B cell (primary cell): ENCODE results near the gene CCM2. TPM values are rescaled to one million over a fixed set of nuclear protein-coding genes. Genes with fewer than 3 reads are reported as not detected.

Source experiments
- ATAC-seq: fragments of 200-7000 bp; cut with Tn5 transposase; one replicate; pipeline ENCODE4 v1.10.0; 2021; ENCODE audit warnings: low read depth, mild to moderate bottlenecking, moderate number of reproducible peaks, moderate library complexity
- CTCF ChIA-PET: fragments of 350-600 bp; sonication (Branson Sonifier 250); formaldehyde crosslinking; loops from one replicate; lab custom pipeline; 2021; ENCODE audit warnings: antibody characterized with exemption, inconsistent platforms; lab: Charles Lee
- POLR2A ChIA-PET: fragments of 350-600 bp; sonication (Branson Sonifier 250); formaldehyde crosslinking; loops from one replicate; lab custom pipeline; 2021; ENCODE audit warnings: antibody characterized with exemption; lab: Charles Lee
- DNase-seq: peaks from one replicate; pipeline ENCODE4 v3.0.0; 2013
- H2AFZ ChIP-seq: 2 replicates; pipeline ENCODE4 v1.6.1; 2012; ENCODE audit warnings: mild to moderate bottlenecking, low read depth, low read length; ENCODE audit not compliant: insufficient read depth, poor library complexity, severe bottlenecking
- H3K27ac ChIP-seq, 2 donors: 1 replicate in 1 of 2; 2 replicates in 1 of 2; pipeline ENCODE4 v1.5.1; 2012 to 2013; ENCODE audit warnings: low read length in 2 of 2, mild to moderate bottlenecking in 2 of 2, moderate library complexity in 1 of 2
- H3K27me3 ChIP-seq, 4 experiments: fragments of 200-600 bp in 1 of 4; sonication (generic) in 1 of 4; replicated peaks in 1 of 4; 1 replicate in 2 of 4; 2 replicates in 2 of 4; pipeline versions ENCODE4 v1.6.1 to v1.7.0; 2013 to 2016; ENCODE audit warnings: low read length in 3 of 4, mild to moderate bottlenecking in 2 of 4, mixed read lengths in 1 of 4, moderate library complexity in 1 of 4; ENCODE audit not compliant: insufficient read depth in 4 of 4, control insufficient read depth in 3 of 4; ENCODE audit errors: control extremely low read depth in 1 of 4
- H3K36me3 ChIP-seq, 2 experiments: replicated peaks in 1 of 2; 1 replicate in 1 of 2; 2 replicates in 1 of 2; pipeline versions ENCODE4 v1.6.1 to v1.7.1; 2013; ENCODE audit warnings: low read length in 1 of 2; ENCODE audit not compliant: insufficient read depth in 2 of 2, control insufficient read depth in 1 of 2; ENCODE audit errors: control extremely low read depth in 1 of 2, extremely low read depth in 1 of 2
- H3K4me1 ChIP-seq, 2 donors: fragments of 200-600 bp in 1 of 2; sonication (generic) in 1 of 2; 1 replicate in 1 of 2; 2 replicates in 1 of 2; pipeline versions ENCODE4 v1.5.1 to v1.6.1; 2013 to 2017; ENCODE audit warnings: low read length in 2 of 2; ENCODE audit not compliant: control insufficient read depth in 2 of 2, insufficient read depth in 2 of 2
- H3K4me2 ChIP-seq: replicated peaks from 2 replicates; pipeline ENCODE3; 2012; ENCODE audit warnings: mild to moderate bottlenecking, low read depth, low read length; ENCODE audit not compliant: poor library complexity, severe bottlenecking
- H3K4me3 ChIP-seq, 5 experiments: fragments of 200-600 bp in 1 of 5; sonication (generic) in 1 of 5; 1 replicate in 3 of 5; 2 replicates in 2 of 5; pipeline versions ENCODE4 v1.5.1 to v1.7.0; 2011 to 2016; ENCODE audit warnings: low read length in 4 of 5, mild to moderate bottlenecking in 4 of 5, low read depth in 2 of 5, control low read depth in 1 of 5, moderate library complexity in 1 of 5; ENCODE audit not compliant: insufficient read depth in 1 of 5; ENCODE audit errors: control extremely low read depth in 1 of 5, extremely low read depth in 1 of 5
- H3K79me2 ChIP-seq: fragments of 200-600 bp; sonication (generic); one replicate; pipeline ENCODE4 v1.6.0; 2016; ENCODE audit warnings: low read length; ENCODE audit not compliant: control insufficient read depth, insufficient read depth
- H3K9ac ChIP-seq: fragments of 200-600 bp; sonication (generic); 2 replicates; pipeline ENCODE4 v1.6.1; 2017; ENCODE audit warnings: mild to moderate bottlenecking, low read length, moderate library complexity
- H3K9me3 ChIP-seq, 3 donors: one replicate each; pipeline versions ENCODE4 v1.6.1 to v1.7.1; 2013; ENCODE audit warnings: low read length in 2 of 3; ENCODE audit not compliant: control insufficient read depth in 2 of 3, insufficient read depth in 1 of 3; ENCODE audit errors: control extremely low read depth in 1 of 3
- H4K20me1 ChIP-seq: 2 replicates; pipeline ENCODE4 v1.6.0; 2012; ENCODE audit warnings: mild to moderate bottlenecking, low read length; ENCODE audit not compliant: insufficient read depth, control insufficient read depth, poor library complexity, severe bottlenecking
- H3K27ac Mint-ChIP-seq: one replicate; pipeline ENCODE4 v1.8.0; 2021; ENCODE audit warnings: mixed read lengths
- H3K27me3 Mint-ChIP-seq: one replicate; pipeline ENCODE4 v1.8.0; 2021; ENCODE audit warnings: mixed read lengths
- H3K4me1 Mint-ChIP-seq: one replicate; pipeline ENCODE4 v1.8.0; 2021; ENCODE audit warnings: mixed read lengths
- H3K4me3 Mint-ChIP-seq: one replicate; pipeline ENCODE4 v1.8.0; 2021; ENCODE audit warnings: mixed read lengths
- H3K9me3 Mint-ChIP-seq: one replicate; pipeline ENCODE4 v1.8.0; 2022; ENCODE audit warnings: mixed read lengths; ENCODE audit not compliant: insufficient read depth
- EZH2 ChIP-seq: IDR thresholded peaks from 2 replicates; pipeline ENCODE4 v1.6.1; 2012; ENCODE audit warnings: borderline replicate concordance, low read depth, mild to moderate bottlenecking, moderate library complexity, low read length; ENCODE audit not compliant: insufficient read depth, poor library complexity, severe bottlenecking
- WGBS: methylation state at CpG from one replicate; pipeline ENCODE4 v1.1.5; 2013; ENCODE audit warnings: missing lambda C conversion rate; ENCODE audit not compliant: insufficient coverage; 5-methylcytosine and 5-hydroxymethylcytosine counted together
- intact Hi-C: fragments of 100-400 bp; cut with micrococcal nuclease; formaldehyde crosslinking; loops from one replicate; pipeline ENCODE4 v1.10.0; 2022
- polyA plus RNA-seq: library from polyadenylated mRNA; depleted of rRNA; stranded (reverse); fragments of >200 nt; gene quantifications from 2 replicates; pipeline ENCODE4 v1.2.3, GENCODE V29; 2012
- total RNA-seq, 2 donors: library from RNA; stranded (reverse); fragments of 120-200 nt in 1 of 2; gene quantifications; 1 replicate in 1 of 2; 2 replicates in 1 of 2; pipeline versions ENCODE4 v1.2.3 to v1.2.4, GENCODE V29; 2013 to 2022
- TF ChIP-seq, protein P1 (sequence below): fragments of 200-600 bp; IDR thresholded peaks from one replicate; pipeline ENCODE4 v1.8.0; 2022; ENCODE audit warnings: antibody characterized with exemption, mild to moderate bottlenecking

CCM2 gene
- total and polyA plus RNA-seq, 2 donors (not counting 1 experiment from before 2014, with no cell fraction given), result 150 to 201 TPM

DNA sequence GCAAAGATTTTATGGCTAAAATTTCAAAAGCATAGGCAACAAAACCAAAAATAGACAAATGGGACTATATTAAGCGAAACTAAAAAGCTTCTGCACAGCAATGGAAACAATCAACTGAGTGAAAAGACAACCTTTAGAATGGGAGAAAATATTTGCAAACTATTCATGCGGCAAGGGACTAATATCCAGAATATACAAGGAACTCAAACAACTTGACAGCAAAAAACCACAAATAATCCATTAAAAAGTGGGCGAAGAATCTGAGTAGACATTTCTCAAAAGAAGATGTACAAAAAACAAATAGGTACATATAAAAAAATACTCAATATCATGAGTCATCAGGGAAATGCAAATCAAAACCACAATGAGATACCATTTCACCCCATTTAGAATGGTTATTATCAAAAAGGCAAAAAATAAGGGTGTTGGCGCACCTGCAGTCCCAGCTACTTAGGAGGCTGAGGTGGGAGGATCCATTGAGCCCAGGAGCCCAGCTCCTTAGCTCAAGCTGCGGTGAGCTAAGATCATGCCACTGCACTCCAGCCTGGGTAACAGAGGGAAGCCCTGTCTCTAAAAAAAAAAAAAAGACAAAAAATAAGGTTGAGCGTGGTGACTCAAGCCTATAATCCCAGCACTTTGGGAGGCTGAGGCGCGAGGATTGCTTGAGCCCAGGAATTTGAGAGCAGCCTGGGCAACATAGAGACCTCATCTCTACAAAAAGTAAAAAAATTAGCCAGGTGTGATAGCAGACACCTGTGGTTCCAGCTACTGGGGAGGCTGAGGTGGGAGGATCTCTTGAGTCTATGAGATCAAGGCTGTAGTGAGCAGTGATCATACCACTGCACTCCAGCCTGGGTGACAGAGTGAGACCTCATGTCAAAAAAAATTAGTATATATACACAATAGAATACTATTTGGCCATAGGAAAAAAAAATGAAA, 4.2 kb upstream of the CCM2 start:
- H4K20me1 ChIP-seq, result peaks cover 4% of the 10 kb centered on the region
- ChIA-PET POLR2A (interaction anchor here (0.7 to 1.9 kb wide), 4 partner anchors 9 to 435 kb away, joined by 3 to 12 read pairs (median 4); no protein-coding TSS in a partner anchor), CTCF (interaction anchor here (0.5 to 6.9 kb wide), 4 partner anchors 14 to 147 kb away, joined by 3 to 49 read pairs (median 3); partner anchors contain the start of gene H2AZ2)
- peaks cover 22 to 35% of the 10 kb centered on the region in 2 donors for H3K4me1 ChIP-seq
- H3K9ac ChIP-seq, result no peak overlapping the region
- H3K9me3 ChIP-seq, result no peaks in the 10 kb centered on the region
- H3K27ac Mint-ChIP-seq, result peak overlapping the region; percentile 83
- intact Hi-C loops, result no loop called here
- no peak overlapping the region for H2AFZ ChIP-seq
- peaks cover 12% of the 10 kb centered on the region for H3K79me2 ChIP-seq
- H3K27me3 ChIP-seq, result no peaks in the 10 kb centered on the region
- peak overlapping the region in 1 of 2 donors; percentile 9 for H3K27ac ChIP-seq
- H3K4me2 ChIP-seq, result peak overlapping the region; percentile 42
- ATAC-seq, result no peak
- 60% methylated on average over 1 of the region's 8 CpGs for WGBS
- peaks cover 37% of the 10 kb centered on the region for H3K4me1 Mint-ChIP-seq
- TF ChIP-seq EZH2, result no peak
- TF ChIP-seq, protein P1, sequence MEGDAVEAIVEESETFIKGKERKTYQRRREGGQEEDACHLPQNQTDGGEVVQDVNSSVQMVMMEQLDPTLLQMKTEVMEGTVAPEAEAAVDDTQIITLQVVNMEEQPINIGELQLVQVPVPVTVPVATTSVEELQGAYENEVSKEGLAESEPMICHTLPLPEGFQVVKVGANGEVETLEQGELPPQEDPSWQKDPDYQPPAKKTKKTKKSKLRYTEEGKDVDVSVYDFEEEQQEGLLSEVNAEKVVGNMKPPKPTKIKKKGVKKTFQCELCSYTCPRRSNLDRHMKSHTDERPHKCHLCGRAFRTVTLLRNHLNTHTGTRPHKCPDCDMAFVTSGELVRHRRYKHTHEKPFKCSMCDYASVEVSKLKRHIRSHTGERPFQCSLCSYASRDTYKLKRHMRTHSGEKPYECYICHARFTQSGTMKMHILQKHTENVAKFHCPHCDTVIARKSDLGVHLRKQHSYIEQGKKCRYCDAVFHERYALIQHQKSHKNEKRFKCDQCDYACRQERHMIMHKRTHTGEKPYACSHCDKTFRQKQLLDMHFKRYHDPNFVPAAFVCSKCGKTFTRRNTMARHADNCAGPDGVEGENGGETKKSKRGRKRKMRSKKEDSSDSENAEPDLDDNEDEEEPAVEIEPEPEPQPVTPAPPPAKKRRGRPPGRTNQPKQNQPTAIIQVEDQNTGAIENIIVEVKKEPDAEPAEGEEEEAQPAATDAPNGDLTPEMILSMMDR, result no peak
- DNase-seq, result peak; percentile 46
- H3K4me3 ChIP-seq, result no peak overlapping the region
- no peaks in the 10 kb centered on the region for H3K9me3 Mint-ChIP-seq
- peak overlapping the region; percentile 65 for H3K4me3 Mint-ChIP-seq
- no peaks in the 10 kb centered on the region for H3K36me3 ChIP-seq
- H3K27me3 Mint-ChIP-seq, result no peaks in the 10 kb centered on the region
